ENCODE measurements around the gene SLC12A7.

SLC12A7 gene

DNA sequence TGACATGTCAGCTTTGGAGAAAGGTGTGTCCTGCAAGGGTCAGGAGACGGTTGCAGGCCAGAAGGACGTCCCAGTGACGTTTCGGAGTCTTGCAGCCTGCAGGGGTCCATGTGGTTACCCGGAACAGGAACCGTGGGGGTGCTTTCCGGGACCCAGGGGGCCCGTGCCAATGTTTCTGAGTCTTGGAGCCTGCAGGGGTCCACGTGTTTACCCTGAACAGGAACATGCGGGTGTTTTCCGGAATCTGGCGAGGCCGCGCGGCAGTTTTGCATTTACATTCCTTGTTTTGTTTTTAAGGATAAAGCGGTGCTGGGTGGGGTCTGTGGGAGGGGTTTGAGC, 72.7 kb downstream of the SLC12A7 start:
- no peaks in the 10 kb centered on the region for H3K4me1 ChIP-seq (ENCODE audit: insufficient read depth, low read length)
- no peaks in the 10 kb centered on the region for H3K9me3 ChIP-seq (ENCODE audit: low read length)
- no peaks in the 10 kb centered on the region for H3K27me3 ChIP-seq (ENCODE audit: insufficient read depth, low read length)
- H3K36me3 ChIP-seq (ENCODE audit: insufficient read depth, low read length) = no peaks in the 10 kb centered on the region
- H3K4me3 ChIP-seq (ENCODE audit: low read length) = no peak overlapping the region
- H2AFZ ChIP-seq (ENCODE audit: low read depth, low read length) = no peak overlapping the region

DNA sequence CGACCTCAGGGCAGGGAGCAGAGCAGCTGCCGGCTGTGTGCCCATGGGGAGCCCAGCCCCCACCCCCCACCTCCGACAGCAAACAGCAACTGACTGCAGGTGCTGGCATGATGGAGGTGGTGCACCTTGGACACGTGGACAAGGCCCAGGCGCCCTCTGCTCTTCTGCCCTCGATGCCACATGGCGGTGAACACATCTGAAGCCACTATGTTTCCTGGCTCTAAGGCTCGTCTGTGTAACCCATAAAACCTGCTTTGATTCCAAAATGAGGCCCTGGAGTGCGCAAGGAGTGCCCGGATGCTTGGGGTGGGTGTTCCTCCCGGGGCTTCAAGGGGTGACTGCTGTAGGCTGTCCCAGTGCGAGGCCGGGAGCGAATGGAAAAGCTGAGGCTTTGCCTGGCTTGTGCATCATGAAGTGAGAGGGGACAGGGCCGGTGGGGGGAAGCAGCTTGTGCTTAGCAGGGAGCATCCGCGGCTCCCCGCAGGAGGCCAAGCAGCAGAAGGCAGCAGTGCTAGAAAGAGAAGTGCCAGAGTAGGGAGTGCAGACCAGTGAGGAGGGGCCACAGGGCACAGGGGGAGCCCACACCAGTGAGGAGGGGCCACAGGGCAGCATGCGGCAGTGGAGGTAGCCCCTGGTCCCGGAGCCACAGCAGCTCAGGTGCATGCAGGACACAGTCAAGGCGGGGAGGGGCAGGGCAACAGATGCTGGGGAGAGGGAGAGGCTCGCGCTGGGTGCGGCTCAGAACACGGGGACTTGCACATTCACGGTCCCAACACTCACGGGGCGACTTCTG, 73.2 kb downstream of the SLC12A7 start:
- no peaks in the 10 kb centered on the region for H3K9me3 ChIP-seq (ENCODE audit: low read length)
- H3K4me3 ChIP-seq (ENCODE audit: low read length) = no peak overlapping the region
- H2AFZ ChIP-seq (ENCODE audit: low read depth, low read length) = no peak overlapping the region
- no peaks in the 10 kb centered on the region for H3K27me3 ChIP-seq (ENCODE audit: insufficient read depth, low read length)
- H3K36me3 ChIP-seq (ENCODE audit: insufficient read depth, low read length) = no peaks in the 10 kb centered on the region
- H3K4me1 ChIP-seq (ENCODE audit: insufficient read depth, low read length) = no peaks in the 10 kb centered on the region

DNA sequence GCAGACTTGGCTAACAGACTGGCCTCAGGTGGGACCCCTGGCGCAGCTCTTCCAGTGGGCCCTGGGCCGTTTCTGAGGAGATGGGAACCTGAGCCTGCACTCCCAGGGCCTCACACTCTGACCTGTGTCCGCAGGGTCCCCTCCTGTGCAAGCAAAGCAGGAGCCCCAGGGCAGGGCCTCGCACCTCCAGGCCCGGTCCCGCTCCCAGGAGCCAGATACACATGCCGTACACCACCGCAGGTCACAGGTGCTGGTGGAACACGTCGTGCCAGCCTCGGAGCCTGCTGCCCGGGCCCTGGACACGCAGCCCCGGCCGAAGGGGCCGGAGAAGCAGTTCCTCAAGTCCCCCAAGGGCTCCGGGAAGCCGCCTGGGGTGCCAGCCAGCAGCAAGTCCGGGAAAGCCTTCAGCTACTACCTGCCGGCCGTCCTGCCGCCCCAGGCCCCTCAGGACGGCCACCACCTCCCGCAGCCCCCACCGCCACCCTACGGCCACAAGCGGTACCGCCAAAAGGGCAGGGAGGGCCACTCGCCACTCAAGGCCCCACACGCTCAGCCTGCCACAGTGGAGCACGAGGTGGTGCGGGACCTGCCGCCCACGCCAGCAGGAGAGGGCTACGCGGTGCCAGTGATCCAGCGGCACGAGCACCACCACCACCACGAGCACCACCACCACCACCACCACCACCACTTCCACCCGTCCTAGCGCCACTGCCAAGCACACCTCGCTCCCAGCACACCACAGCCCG, 74.0 kb downstream of the SLC12A7 start:
- Histone ChIP-seq H3K4me1 (ENCODE audit: insufficient read depth, low read length) (no peaks in the 10 kb centered on the region), H3K4me3 (ENCODE audit: low read length) (no peak overlapping the region), H3K27me3 (ENCODE audit: insufficient read depth, low read length) (no peaks in the 10 kb centered on the region), H2AFZ (ENCODE audit: low read depth, low read length) (no peak overlapping the region), H3K36me3 (ENCODE audit: insufficient read depth, low read length) (no peaks in the 10 kb centered on the region), H3K9me3 (ENCODE audit: low read length) (no peaks in the 10 kb centered on the region)

DNA sequence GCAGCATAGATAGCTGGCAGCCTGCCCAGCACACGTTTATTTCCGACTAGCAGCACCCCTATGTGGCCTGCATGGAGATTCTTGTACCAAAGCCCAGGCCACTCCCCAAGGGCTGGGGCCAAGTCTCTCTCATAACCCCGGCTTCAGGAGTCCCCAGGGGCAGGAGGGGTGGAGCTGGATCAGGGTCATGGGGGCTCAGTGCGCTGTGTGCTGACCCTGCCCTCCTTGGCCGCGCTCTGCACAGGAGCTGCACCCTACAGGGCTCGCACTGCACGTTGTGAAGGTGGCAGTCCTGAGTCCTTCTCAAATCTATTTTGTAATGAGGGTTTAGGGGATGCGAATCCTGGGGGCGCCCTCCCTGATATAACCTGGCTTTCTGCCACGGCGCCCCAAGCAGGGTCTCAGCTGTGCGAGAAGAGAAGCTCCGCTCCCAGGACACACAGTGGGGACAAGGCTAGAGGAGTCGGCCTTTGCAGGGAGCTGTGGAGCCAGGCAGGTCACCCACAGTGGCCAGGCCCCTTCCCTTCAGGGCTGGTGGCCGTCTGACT, 74.7 kb downstream of the SLC12A7 start:
- Histone ChIP-seq H3K9me3 (ENCODE audit: low read length) (no peaks in the 10 kb centered on the region), H3K36me3 (ENCODE audit: insufficient read depth, low read length) (no peaks in the 10 kb centered on the region), H3K27me3 (ENCODE audit: insufficient read depth, low read length) (no peaks in the 10 kb centered on the region), H3K4me1 (ENCODE audit: insufficient read depth, low read length) (no peaks in the 10 kb centered on the region), H2AFZ (ENCODE audit: low read depth, low read length) (no peak overlapping the region), H3K4me3 (ENCODE audit: low read length) (no peak overlapping the region)

DNA sequence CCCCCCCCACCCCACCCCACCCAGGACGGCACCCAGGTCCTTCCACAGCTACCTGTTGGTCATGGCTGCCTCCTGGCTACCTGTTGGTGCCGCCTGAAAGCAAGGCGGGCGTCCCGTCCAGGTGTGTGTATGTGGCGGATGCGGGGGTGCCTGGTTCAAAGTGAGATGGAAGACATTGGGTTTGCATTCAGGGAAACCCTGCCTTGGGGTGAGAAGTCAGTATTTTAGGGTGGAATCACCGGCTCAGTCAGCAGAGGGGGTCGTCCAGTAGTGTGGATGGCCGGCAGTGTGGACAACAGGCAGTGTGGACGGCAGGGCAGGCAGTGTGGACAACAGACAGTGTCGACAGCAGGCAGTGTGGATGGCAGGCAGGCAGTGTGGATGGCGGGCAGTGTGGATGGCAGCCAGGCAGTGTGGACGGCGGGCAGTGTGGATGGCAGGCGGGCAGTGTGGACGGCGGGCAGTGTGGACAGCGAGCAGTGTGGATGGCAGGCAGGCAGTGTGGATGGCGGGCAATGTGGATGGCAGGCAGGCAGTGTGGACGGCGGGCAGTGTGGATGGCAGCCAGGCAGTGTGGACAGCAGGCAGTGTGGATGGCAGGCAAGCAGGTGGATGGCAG, 75.2 kb downstream of the SLC12A7 start:
- Histone ChIP-seq H3K27me3 (ENCODE audit: insufficient read depth, low read length) (no peaks in the 10 kb centered on the region), H2AFZ (ENCODE audit: low read depth, low read length) (no peak overlapping the region), H3K4me3 (ENCODE audit: low read length) (no peak overlapping the region), H3K36me3 (ENCODE audit: insufficient read depth, low read length) (no peaks in the 10 kb centered on the region), H3K4me1 (ENCODE audit: insufficient read depth, low read length) (no peaks in the 10 kb centered on the region), H3K9me3 (ENCODE audit: low read length) (no peaks in the 10 kb centered on the region)

DNA sequence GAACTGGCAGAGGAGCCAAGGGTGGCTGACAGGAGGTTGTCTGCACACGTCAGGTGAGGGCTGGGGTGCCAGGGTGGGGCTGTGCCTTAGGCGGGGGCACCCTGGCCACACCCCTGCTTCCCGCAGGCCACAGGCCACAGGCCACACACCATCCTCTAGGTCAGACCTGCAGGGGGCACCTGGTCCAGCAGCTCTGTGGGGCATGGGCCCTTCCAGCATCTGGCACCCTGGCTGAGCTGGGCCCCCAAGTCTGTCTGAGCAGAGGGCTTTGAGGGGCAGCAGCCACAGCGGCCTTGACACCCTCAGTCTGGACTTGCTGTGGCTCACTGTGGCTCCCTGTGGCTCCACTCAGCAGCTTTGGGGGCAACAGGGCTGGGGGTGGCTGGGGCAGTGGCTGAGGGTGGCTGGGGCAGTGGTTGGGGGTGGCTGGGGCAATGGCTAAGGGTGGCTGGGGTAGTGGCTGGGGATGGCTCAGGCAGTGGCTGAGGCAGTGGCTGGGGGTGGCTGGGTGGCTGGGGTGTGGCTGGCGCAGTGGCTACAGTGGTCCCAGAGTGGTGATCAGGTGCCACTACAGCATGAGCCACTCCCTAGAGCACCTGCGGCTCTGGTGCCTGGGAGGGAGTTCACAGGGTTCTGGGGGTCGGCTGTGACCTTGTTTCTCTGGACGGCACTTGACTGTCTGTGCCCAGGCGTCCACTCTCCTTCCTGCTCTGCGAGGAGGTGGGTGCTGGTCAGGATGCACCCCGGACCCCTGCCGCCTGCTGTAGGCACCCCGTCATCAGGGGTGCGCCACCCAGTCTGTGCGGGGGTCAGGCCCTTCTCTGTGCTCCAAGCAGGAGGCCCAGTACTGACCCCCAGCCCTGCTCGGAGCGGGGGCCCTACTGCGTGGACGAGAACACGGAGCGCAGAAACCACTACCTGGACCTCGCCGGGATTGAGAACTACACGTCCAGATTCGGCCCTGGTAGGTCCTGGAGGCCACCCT, 76.2 kb downstream of the SLC12A7 start:
- no peak overlapping the region for H2AFZ ChIP-seq (ENCODE audit: low read depth, low read length)
- H3K36me3 ChIP-seq (ENCODE audit: insufficient read depth, low read length) = no peaks in the 10 kb centered on the region
- H3K4me1 ChIP-seq (ENCODE audit: insufficient read depth, low read length) = peaks cover 2% of the 10 kb centered on the region
- no peaks in the 10 kb centered on the region for H3K9me3 ChIP-seq (ENCODE audit: low read length)
- no peak overlapping the region for H3K4me3 ChIP-seq (ENCODE audit: low read length)
- H3K27me3 ChIP-seq (ENCODE audit: insufficient read depth, low read length) = no peaks in the 10 kb centered on the region

DNA sequence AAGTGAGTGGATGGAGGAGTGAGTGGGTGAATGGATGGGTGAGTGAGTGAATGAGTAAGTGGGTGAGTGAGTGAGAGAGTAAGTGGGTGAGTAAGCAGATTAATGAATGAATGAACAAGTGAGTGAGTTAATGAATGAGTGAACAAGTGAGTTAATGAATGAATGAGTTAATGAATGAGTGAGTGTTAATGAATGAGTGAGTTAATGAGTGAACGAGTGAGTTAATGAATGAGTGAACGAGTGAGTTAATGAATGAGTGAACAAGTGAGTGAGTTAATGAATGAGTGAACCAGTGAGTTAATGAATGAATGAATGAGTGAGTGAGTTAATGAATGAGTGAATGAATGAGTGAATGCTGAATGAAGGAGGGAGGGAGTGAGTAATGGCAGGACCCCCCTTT, 76.9 kb downstream of the SLC12A7 start:
- peaks cover 5% of the 10 kb centered on the region for H3K4me1 ChIP-seq (ENCODE audit: insufficient read depth, low read length)
- H2AFZ ChIP-seq (ENCODE audit: low read depth, low read length) = no peak overlapping the region
- H3K9me3 ChIP-seq (ENCODE audit: low read length) = no peaks in the 10 kb centered on the region
- no peaks in the 10 kb centered on the region for H3K36me3 ChIP-seq (ENCODE audit: insufficient read depth, low read length)
- H3K27me3 ChIP-seq (ENCODE audit: insufficient read depth, low read length) = no peaks in the 10 kb centered on the region
- no peak overlapping the region for H3K4me3 ChIP-seq (ENCODE audit: low read length)

DNA sequence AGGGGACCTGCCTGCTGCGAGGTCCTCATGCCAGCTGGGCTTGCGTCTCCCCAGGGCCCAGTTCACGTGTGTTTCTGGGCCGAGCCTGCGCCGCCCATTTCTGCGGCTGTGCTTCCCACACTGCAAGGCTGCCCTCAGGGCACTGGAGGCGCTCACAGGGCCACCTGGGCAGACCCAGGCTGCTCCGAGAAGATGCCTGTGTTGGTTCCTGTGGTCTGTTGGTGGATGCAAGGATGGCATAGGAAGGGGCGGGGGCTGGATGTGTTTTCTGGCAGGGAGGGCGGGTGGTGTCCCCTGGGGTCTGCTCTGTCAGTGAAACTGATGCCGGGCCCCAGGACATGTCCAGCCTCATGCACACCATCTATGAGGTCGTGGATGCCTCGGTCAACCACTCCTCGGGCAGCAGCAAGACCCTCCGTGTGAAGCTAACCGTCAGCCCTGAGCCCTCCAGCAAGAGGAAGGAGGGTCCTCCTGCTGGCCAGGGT, 77.4 kb downstream of the SLC12A7 start:
- no peak overlapping the region for H3K4me3 ChIP-seq (ENCODE audit: low read length)
- H3K27me3 ChIP-seq (ENCODE audit: insufficient read depth, low read length) = no peaks in the 10 kb centered on the region
- H3K4me1 ChIP-seq (ENCODE audit: insufficient read depth, low read length) = peaks cover 5% of the 10 kb centered on the region
- no peaks in the 10 kb centered on the region for H3K9me3 ChIP-seq (ENCODE audit: low read length)
- no peaks in the 10 kb centered on the region for H3K36me3 ChIP-seq (ENCODE audit: insufficient read depth, low read length)
- no peak overlapping the region for H2AFZ ChIP-seq (ENCODE audit: low read depth, low read length)

DNA sequence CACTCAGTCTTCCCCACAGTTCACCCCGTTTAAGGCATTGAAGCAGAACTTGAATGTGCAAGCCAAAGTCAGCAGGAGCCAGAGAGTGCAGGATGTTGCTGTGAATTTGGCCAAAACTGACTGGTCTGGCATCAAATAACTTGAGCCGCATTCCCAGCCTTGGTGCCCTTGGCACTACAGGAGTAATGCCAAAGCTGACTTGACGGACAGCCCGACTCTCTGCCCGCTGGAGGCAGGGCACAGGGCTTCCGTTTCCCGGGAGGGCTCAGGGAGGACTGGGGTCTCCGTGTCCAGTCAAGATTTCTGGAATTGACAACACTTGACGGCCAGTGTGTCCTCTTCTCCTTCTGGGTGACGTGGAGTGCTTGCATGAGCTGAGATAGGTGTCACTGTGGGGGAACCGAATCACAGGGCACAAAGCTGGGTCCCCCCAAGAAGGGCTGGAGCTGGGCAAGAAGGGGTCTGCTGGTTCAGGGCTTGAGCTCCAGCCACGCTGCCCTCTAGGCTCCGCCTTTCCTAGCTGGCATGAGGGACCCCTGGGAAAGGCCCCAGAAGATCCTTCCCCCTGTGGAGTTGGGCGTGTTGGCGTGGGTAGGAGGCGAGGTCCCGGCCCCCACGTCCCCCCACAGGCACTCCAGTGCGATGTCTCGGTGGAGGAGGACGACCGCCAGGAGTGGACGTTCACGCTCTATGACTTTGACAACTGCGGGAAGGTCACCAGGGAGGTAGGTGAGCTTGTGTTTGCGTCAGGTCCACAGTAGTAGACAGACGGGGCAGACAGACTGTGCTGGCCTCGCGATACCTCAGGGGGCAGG, 78.0 kb downstream of the SLC12A7 start:
- H3K4me1 ChIP-seq (ENCODE audit: insufficient read depth, low read length) = peaks cover 5% of the 10 kb centered on the region
- no peaks in the 10 kb centered on the region for H3K9me3 ChIP-seq (ENCODE audit: low read length)
- no peak overlapping the region for H3K4me3 ChIP-seq (ENCODE audit: low read length)
- no peaks in the 10 kb centered on the region for H3K36me3 ChIP-seq (ENCODE audit: insufficient read depth, low read length)
- H3K27me3 ChIP-seq (ENCODE audit: insufficient read depth, low read length) = no peaks in the 10 kb centered on the region
- no peak overlapping the region for H2AFZ ChIP-seq (ENCODE audit: low read depth, low read length)

DNA sequence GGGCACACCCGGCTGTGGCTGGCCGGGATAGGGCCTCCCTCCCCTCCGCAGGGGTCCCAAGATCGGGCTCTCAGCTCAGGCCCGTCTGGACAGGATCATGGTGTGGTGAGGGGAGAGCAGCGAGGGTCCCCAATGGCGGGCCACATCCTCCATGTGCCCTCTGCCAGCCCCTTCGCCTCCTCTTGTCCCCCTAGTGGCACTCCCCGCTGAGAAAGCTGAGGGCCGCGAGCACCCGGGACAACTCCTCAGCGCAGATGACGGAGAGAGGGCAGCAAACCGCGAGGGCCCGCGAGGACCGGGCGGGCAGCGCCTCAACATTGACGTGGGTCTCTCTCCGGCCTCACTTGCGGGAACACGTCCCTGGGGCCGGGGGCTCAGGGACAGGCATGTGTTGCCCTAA, 78.7 kb downstream of the SLC12A7 start:
- Histone ChIP-seq H3K27me3 (ENCODE audit: insufficient read depth, low read length) (no peaks in the 10 kb centered on the region), H3K36me3 (ENCODE audit: insufficient read depth, low read length) (no peaks in the 10 kb centered on the region), H3K9me3 (ENCODE audit: low read length) (no peaks in the 10 kb centered on the region), H2AFZ (ENCODE audit: low read depth, low read length) (no peak overlapping the region), H3K4me3 (ENCODE audit: low read length) (no peak overlapping the region), H3K4me1 (ENCODE audit: insufficient read depth, low read length) (peaks cover 5% of the 10 kb centered on the region)

DNA sequence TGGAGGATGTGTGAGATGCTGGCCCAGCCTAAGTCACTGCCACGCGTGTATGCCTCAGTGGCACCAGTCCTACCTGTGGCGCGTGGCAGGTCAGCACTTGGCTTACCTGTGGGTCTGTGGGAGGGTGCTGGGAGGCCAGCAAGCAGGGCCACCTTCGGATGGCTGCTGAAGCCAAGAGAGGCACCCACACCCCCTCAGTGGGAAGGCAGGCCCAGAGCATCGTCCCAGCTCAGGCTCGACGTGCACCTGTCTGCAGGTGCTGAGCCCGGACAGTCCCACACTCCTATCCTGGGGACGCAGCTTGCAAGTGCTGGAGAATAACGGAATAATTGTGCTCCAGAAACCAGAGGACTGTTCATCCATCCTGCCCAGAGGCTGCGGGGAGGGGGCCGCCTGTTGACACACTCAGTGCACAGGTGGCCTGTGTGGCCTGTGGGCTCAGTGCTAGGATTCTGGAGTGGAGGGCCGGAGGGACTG, 79.3 kb downstream of the SLC12A7 start:
- Histone ChIP-seq H3K4me1 (ENCODE audit: insufficient read depth, low read length) (peaks cover 5% of the 10 kb centered on the region), H2AFZ (ENCODE audit: low read depth, low read length) (no peak overlapping the region), H3K9me3 (ENCODE audit: low read length) (no peaks in the 10 kb centered on the region), H3K4me3 (ENCODE audit: low read length) (no peak overlapping the region), H3K36me3 (ENCODE audit: insufficient read depth, low read length) (no peaks in the 10 kb centered on the region), H3K27me3 (ENCODE audit: insufficient read depth, low read length) (no peaks in the 10 kb centered on the region)

DNA sequence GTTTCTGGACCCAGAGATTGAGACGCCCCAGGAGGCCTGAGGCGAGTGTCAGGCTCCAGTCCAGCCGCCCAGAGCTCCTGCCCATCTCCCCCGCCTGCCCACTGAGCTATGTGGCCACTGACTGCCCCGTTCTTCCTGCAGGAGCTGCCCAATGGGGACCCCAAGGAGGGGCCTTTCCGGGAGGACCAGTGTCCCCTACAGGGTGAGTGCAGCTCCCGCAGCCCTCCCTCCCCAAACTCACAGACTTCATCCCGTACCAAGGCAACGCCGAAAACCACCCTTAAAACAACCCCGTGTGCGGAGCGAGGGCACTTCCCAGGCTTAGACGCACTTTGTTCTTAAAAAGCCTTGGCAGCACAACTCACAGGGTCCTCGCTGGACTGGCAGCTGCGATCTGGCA, 79.9 kb downstream of the SLC12A7 start:
- no peaks in the 10 kb centered on the region for H3K36me3 ChIP-seq (ENCODE audit: insufficient read depth, low read length)
- H2AFZ ChIP-seq (ENCODE audit: low read depth, low read length) = no peak overlapping the region
- peaks cover 5% of the 10 kb centered on the region for H3K4me1 ChIP-seq (ENCODE audit: insufficient read depth, low read length)
- no peaks in the 10 kb centered on the region for H3K27me3 ChIP-seq (ENCODE audit: insufficient read depth, low read length)
- H3K4me3 ChIP-seq (ENCODE audit: low read length) = no peak overlapping the region
- no peaks in the 10 kb centered on the region for H3K9me3 ChIP-seq (ENCODE audit: low read length)
